Astrocyte of the hippocampus (primary cell): ENCODE results near the gene DUSP18.
"Not testable (repeated sequence)": the region's sequence is repeated elsewhere in the genome, so short reads cannot be mapped to it uniquely, and the experiment has no call there.

Experiments
- DNase-seq: peaks from one replicate; pipeline ENCODE4 v3.0.0; 2011; ENCODE audit warnings: low read depth, low spot score

DUSP18 gene

GRCh38 chr22:30679895-30680690, 12.4 kb upstream of the DUSP18 start:
- not testable (repeated sequence) for DNase-seq

GRCh38 chr22:30676565-30676964, 8.9 kb upstream of the DUSP18 start:
- not testable (repeated sequence) for DNase-seq

- no peak for DNase-seq
Observed at GRCh38 chr22:30675436-30675835, 7.8 kb upstream of the DUSP18 start.

- no peak for DNase-seq
Observed at GRCh38 chr22:30674482-30674881, 6.8 kb upstream of the DUSP18 start.

- DNase-seq: no peak
Observed at GRCh38 chr22:30673136-30673535, 5.5 kb upstream of the DUSP18 start.

GRCh38 chr22:30671071-30671470, 3.4 kb upstream of the DUSP18 start:
- no peak for DNase-seq

- DNase-seq: no peak
Observed at GRCh38 chr22:30668386-30668710, 673 bp upstream of the DUSP18 start.

GRCh38 chr22:30667107-30667493, 575 bp downstream of the DUSP18 start:
- DNase-seq: peak; percentile 19

- no peak for DNase-seq
Observed at GRCh38 chr22:30665786-30666185, 1.9 kb downstream of the DUSP18 start.

GRCh38 chr22:30665266-30665665, 2.4 kb downstream of the DUSP18 start:
- no peak for DNase-seq

- no peak for DNase-seq
Observed at GRCh38 chr22:30664798-30665197, 2.9 kb downstream of the DUSP18 start.

GRCh38 chr22:30662040-30662439, 5.6 kb downstream of the DUSP18 start:
- no peak for DNase-seq

GRCh38 chr22:30655532-30655931, 12.1 kb downstream of the DUSP18 start:
- DNase-seq: no peak

- no peak for DNase-seq
Observed at GRCh38 chr22:30654361-30654760, 13.3 kb downstream of the DUSP18 start.

- no peak for DNase-seq
Observed at GRCh38 chr22:30652852-30653251, 14.8 kb downstream of the DUSP18 start.

GRCh38 chr22:30650508-30651116, 17.1 kb downstream of the DUSP18 start:
- DNase-seq: peak; percentile 68

GRCh38 chr22:30649430-30650007, 18.2 kb downstream of the DUSP18 start:
- DNase-seq: peak; percentile 94

- no peak for DNase-seq
Observed at GRCh38 chr22:30648825-30649224, 18.9 kb downstream of the DUSP18 start.

GRCh38 chr22:30647536-30647935, 20.1 kb downstream of the DUSP18 start:
- DNase-seq: no peak

GRCh38 chr22:30646518-30647160, 21.0 kb downstream of the DUSP18 start:
- DNase-seq: no peak

GRCh38 chr22:30643055-30643875, 24.4 kb downstream of the DUSP18 start:
- no peak for DNase-seq
